ENCODE data around the gene CERK.

DNA sequence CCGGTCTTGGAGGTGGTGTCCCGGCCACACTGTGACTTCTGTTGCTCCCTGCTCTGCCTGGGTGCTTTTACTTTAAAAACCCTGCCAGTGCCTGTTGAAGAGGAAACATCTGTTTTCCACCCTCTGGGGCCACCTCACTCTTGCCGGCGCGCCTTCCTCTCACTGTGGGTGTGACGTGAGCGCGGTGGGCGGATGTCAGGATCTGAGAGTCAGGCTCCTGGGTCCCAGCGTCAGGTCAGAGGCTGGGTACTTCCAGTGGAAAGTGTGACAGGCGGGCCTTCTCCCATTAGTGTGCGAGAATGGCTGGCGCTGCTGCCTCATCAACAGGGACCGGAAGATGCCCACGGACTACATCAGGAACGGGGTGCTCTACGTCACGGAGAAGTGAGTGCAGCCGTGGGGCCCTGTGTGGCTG is 63.7 kb downstream of the CERK start:
- TF ChIP-seq, protein P1, sequence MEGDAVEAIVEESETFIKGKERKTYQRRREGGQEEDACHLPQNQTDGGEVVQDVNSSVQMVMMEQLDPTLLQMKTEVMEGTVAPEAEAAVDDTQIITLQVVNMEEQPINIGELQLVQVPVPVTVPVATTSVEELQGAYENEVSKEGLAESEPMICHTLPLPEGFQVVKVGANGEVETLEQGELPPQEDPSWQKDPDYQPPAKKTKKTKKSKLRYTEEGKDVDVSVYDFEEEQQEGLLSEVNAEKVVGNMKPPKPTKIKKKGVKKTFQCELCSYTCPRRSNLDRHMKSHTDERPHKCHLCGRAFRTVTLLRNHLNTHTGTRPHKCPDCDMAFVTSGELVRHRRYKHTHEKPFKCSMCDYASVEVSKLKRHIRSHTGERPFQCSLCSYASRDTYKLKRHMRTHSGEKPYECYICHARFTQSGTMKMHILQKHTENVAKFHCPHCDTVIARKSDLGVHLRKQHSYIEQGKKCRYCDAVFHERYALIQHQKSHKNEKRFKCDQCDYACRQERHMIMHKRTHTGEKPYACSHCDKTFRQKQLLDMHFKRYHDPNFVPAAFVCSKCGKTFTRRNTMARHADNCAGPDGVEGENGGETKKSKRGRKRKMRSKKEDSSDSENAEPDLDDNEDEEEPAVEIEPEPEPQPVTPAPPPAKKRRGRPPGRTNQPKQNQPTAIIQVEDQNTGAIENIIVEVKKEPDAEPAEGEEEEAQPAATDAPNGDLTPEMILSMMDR (IDR thresholded peaks at IDR 0.05; ENCODE audit: insufficient read depth, low read length): no peak
- TF ChIP-seq, protein P2, sequence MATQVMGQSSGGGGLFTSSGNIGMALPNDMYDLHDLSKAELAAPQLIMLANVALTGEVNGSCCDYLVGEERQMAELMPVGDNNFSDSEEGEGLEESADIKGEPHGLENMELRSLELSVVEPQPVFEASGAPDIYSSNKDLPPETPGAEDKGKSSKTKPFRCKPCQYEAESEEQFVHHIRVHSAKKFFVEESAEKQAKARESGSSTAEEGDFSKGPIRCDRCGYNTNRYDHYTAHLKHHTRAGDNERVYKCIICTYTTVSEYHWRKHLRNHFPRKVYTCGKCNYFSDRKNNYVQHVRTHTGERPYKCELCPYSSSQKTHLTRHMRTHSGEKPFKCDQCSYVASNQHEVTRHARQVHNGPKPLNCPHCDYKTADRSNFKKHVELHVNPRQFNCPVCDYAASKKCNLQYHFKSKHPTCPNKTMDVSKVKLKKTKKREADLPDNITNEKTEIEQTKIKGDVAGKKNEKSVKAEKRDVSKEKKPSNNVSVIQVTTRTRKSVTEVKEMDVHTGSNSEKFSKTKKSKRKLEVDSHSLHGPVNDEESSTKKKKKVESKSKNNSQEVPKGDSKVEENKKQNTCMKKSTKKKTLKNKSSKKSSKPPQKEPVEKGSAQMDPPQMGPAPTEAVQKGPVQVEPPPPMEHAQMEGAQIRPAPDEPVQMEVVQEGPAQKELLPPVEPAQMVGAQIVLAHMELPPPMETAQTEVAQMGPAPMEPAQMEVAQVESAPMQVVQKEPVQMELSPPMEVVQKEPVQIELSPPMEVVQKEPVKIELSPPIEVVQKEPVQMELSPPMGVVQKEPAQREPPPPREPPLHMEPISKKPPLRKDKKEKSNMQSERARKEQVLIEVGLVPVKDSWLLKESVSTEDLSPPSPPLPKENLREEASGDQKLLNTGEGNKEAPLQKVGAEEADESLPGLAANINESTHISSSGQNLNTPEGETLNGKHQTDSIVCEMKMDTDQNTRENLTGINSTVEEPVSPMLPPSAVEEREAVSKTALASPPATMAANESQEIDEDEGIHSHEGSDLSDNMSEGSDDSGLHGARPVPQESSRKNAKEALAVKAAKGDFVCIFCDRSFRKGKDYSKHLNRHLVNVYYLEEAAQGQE (IDR thresholded peaks at IDR 0.05; ENCODE audit: insufficient replicate concordance, low read depth): no peak

Data from HL-60 (cell line).